Esophagus squamous epithelium (tissue), 5 donors: ENCODE measurements around the gene TCF21. TPM values are rescaled to one million over a fixed set of nuclear protein-coding genes. Genes with fewer than 3 reads are reported as not detected.
"Not testable (repeated sequence)": the region's sequence is repeated elsewhere in the genome, so short reads cannot be mapped to it uniquely, and the experiment has no call there.

Experiments
- DNase-seq: peaks from one replicate; lab custom pipeline; 2025; lab: John Stamatoyannopoulos, UW
- H3K27ac ChIP-seq, 4 donors: fragments of 200-600 bp; sonication (generic); one replicate each; pipeline ENCODE4 v1.5.1; 2016 to 2019; ENCODE audit warnings: mild to moderate bottlenecking in 1 of 4
- H3K27me3 ChIP-seq, 4 donors: fragments of 200-600 bp; sonication (generic); 1 replicate in 3 of 4; 2 replicates in 1 of 4; pipeline versions ENCODE4 v1.5.1 to v1.6.0; 2017 to 2021; ENCODE audit warnings: antibody characterized with exemption in 1 of 4
- H3K36me3 ChIP-seq, 3 donors: fragments of 200-600 bp; sonication (generic); one replicate each; pipeline ENCODE4 v1.5.1; 2016 to 2019
- H3K4me1 ChIP-seq, 3 donors: fragments of 200-600 bp; sonication (generic); one replicate each; pipeline ENCODE4 v1.5.1; 2017 to 2019
- H3K4me3 ChIP-seq, 4 donors: fragments of 200-600 bp; sonication (generic); 1 replicate in 3 of 4; 2 replicates in 1 of 4; pipeline ENCODE4 v1.5.1; 2016 to 2019; ENCODE audit warnings: mild to moderate bottlenecking in 2 of 4, moderate library complexity in 1 of 4
- H3K9me3 ChIP-seq, 3 donors: fragments of 200-600 bp; sonication (generic); one replicate each; pipeline ENCODE4 v1.5.1; 2016 to 2019
- POLR2A ChIP-seq, 4 donors: fragments of 450-650 bp; IDR thresholded peaks; one replicate each; pipeline ENCODE4 v1.6.1; 2017; ENCODE audit warnings: antibody characterized with exemption in 4 of 4, mild to moderate bottlenecking in 4 of 4, moderate library complexity in 3 of 4
- WGBS, 2 donors: methylation state at CpG; one replicate each; pipeline ENCODE4 v1.1.5; 2018; 5-methylcytosine and 5-hydroxymethylcytosine counted together
- intact Hi-C: fragments of 100-400 bp; cut with DNase I; formaldehyde crosslinking; loops from one replicate; pipeline ENCODE4 v1.15.0; 2022
- total RNA-seq, 4 donors: library from RNA; depleted of rRNA; stranded (reverse); fragments of >200 nt; gene quantifications; one replicate each; pipeline ENCODE4 v1.1.0, GENCODE V29; 2016
- TF ChIP-seq, protein P1 (sequence below), 6 experiments: fragments of 450-650 bp in 4 of 6; fragments of 200-600 bp in 2 of 6; sonication (generic) in 2 of 6; IDR thresholded peaks; one replicate each; pipeline ENCODE4 v1.5.1; 2016 to 2019; ENCODE audit warnings: antibody characterized with exemption in 6 of 6, mild to moderate bottlenecking in 4 of 6, moderate library complexity in 4 of 6
- donor health status: DM: yes; HTN: yes; CAD: no.

Gene TCF21
- total RNA-seq, 4 donors from 2014 or later, result 0.61 to 21.0 (median 4.1) TPM

DNA sequence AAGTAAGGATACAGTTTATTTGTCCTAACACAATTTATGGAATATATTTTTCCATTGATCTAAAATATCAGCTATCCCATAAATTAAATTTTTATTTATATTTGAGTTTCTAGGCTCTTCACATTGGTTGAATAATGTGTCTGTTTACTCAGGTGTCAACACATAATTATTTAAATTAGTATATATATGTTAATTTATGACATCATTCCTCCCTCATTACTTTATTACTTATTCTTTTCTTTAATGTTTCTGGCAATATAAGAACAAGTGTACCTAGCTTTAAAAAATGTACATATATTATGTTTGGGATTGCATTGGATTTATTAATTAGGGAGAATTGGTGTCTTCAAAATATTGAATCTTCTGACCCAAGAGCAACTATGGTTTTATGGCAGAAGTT lies 31.2 kb upstream of the TCF21 start:
- no peak overlapping the region for H3K27ac ChIP-seq
- H3K9me3 ChIP-seq, result peaks cover 0 to 11% (median 8%) of the 10 kb centered on the region in 3 donors
- H3K27me3 ChIP-seq, result peaks cover 0 to 44% (median 9%) of the 10 kb centered on the region in 4 donors
- intact Hi-C loops, result no loop called here
- TF ChIP-seq POLR2A (IDR thresholded peaks at IDR 0.05), result no peak
- TF ChIP-seq, protein P1, sequence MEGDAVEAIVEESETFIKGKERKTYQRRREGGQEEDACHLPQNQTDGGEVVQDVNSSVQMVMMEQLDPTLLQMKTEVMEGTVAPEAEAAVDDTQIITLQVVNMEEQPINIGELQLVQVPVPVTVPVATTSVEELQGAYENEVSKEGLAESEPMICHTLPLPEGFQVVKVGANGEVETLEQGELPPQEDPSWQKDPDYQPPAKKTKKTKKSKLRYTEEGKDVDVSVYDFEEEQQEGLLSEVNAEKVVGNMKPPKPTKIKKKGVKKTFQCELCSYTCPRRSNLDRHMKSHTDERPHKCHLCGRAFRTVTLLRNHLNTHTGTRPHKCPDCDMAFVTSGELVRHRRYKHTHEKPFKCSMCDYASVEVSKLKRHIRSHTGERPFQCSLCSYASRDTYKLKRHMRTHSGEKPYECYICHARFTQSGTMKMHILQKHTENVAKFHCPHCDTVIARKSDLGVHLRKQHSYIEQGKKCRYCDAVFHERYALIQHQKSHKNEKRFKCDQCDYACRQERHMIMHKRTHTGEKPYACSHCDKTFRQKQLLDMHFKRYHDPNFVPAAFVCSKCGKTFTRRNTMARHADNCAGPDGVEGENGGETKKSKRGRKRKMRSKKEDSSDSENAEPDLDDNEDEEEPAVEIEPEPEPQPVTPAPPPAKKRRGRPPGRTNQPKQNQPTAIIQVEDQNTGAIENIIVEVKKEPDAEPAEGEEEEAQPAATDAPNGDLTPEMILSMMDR (IDR thresholded peaks at IDR 0.05), result no peak
- H3K36me3 ChIP-seq, result no peaks in the 10 kb centered on the region
- no peak for DNase-seq
- H3K4me1 ChIP-seq, result peaks cover 0 to 9% (median 0%) of the 10 kb centered on the region in 3 donors
- H3K4me3 ChIP-seq, result no peak overlapping the region

DNA sequence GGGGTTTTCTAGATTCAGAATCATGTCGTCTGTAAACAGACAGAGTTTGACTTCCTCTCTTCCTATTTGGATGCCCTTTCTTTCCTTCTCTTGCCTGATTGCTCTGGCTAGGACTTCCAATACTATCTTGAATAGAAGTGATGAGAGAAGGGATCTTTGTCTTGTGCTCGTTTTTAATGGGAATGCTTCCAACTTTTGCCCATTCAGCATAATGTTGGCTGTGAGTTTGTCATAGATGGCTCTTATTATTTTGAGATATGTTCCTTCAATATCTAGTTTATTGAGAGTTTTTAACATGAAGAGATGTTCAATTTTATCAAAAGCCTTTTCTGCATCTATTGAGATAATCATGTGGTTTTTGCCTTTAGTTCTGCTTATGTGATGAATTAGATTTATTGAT lies 27.6 kb upstream of the TCF21 start:
- H3K4me3 ChIP-seq, H3K4me1 ChIP-seq, H3K27me3 ChIP-seq, DNase-seq, intact Hi-C loops, H3K27ac ChIP-seq, H3K36me3 ChIP-seq: not testable (repeated sequence)
- peaks cover 0 to 19% (median 17%) of the 10 kb centered on the region in 3 donors for H3K9me3 ChIP-seq
- 55 to 59% methylated on average over 2 of the region's 2 CpGs for WGBS, 2 donors

DNA sequence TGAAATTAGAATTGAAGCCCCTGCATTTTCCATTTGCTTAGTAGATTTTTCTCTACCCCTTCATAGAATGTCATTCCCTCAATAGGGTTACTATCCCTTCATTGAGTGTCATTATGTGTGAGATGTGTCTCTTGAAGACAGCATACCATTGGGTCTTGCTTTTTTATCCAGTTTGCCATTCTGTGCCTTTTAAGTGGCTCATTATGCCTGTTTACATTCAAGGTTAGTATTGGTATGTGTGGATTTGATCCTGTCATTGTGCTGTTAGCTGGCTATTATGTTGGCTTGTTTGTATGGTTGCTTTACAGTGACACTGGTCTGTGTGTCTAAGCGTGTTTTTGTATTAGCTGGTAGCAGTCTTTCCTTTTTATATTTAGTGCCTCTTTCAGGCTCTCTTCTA lies 25.7 kb upstream of the TCF21 start:
- H3K27me3 ChIP-seq, result no peaks in the 10 kb centered on the region
- 64 to 80% methylated on average over 1 of the region's 1 CpG for WGBS, 2 donors
- H3K27ac ChIP-seq, result no peak overlapping the region
- no peaks in the 10 kb centered on the region for H3K4me1 ChIP-seq
- no peaks in the 10 kb centered on the region for H3K36me3 ChIP-seq
- DNase-seq, result no peak
- intact Hi-C loops, result no loop called here
- TF ChIP-seq POLR2A (IDR thresholded peaks at IDR 0.05), result no peak
- TF ChIP-seq, protein P1 (IDR thresholded peaks at IDR 0.05), result no peak
- H3K9me3 ChIP-seq, result peaks cover 0 to 19% (median 17%) of the 10 kb centered on the region in 3 donors
- no peak overlapping the region for H3K4me3 ChIP-seq

DNA sequence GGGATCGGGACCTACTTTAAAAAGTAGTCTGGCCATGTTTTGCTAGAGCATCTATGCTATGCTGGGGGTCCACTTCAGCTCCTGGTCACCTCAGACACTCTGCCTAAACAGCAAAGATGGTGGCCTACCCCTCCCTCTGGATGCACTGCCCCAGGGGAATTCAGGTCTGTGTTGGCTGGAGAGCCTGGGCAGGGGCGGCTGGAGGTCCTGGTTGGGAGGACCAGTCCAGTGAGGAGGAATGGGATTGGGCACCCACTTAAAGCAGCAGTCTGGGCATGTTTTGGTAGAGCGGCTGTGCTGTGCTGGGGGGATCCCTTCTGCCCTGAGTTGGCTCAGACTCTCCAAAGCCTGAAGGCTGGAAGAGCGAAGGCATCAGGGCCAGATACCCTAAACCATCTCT lies 23.2 kb upstream of the TCF21 start:
- peaks cover 0 to 17% (median 15%) of the 10 kb centered on the region in 3 donors for H3K9me3 ChIP-seq
- no peak overlapping the region for H3K27ac ChIP-seq
- H3K4me1 ChIP-seq, result no peaks in the 10 kb centered on the region
- H3K36me3 ChIP-seq, result no peaks in the 10 kb centered on the region
- no peak overlapping the region for H3K4me3 ChIP-seq
- whole genome bisulfite sequencing, 2 donors, result 89 to 100% methylated on average over 1 to 3 of the region's 4 CpGs
- no peak for DNase-seq
- H3K27me3 ChIP-seq, result no peaks in the 10 kb centered on the region
- intact Hi-C loops, result no loop called here
- TF ChIP-seq, protein P1 (IDR thresholded peaks at IDR 0.05), result no peak
- no peak for TF ChIP-seq POLR2A (IDR thresholded peaks at IDR 0.05)

DNA sequence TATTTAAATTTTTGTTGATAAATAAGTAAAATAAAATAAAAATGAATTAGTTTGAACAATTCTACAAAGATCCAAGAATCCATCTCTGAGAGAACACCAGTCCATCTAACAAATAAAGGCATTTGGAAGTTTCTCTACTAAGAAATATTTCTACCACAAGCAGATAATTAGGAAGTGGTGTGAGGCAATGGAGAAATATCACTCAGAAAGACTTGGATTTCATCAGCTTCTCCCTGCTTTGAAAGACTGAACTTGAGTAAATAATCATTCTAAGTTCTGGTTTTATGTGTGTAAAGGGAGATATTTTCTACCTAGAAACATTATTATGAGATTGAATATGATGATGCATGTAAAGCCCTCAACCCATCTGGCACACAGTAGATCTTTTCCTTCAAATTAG lies 17.8 kb upstream of the TCF21 start:
- H3K27me3 ChIP-seq, result no peaks in the 10 kb centered on the region
- no peak for DNase-seq
- no peaks in the 10 kb centered on the region for H3K9me3 ChIP-seq
- TF ChIP-seq, protein P1 (IDR thresholded peaks at IDR 0.05), result no peak
- no peak for TF ChIP-seq POLR2A (IDR thresholded peaks at IDR 0.05)
- no peak overlapping the region for H3K4me3 ChIP-seq
- H3K4me1 ChIP-seq, result no peaks in the 10 kb centered on the region
- H3K27ac ChIP-seq, result no peak overlapping the region
- intact Hi-C loops, result no loop called here
- H3K36me3 ChIP-seq, result no peaks in the 10 kb centered on the region

DNA sequence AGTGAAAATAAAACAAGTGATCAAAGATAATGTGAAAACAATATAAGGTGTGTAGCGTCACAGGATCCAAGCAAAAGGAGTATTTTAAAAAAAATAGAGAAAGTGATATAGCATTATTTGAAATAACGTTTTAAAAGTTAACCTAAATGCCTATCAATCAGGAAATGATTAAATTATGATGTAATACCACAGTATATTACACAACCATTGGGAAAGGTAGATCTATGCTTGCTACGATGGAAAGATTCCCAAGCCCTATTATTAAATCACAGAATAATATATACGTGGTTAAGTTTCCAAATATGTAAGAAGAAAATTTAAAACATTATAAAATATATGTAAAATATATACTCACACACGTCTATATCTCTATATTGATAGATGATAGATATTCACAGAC lies 15.4 kb upstream of the TCF21 start:
- Histone ChIP-seq H3K4me1 (no peaks in the 10 kb centered on the region), H3K27me3 (no peaks in the 10 kb centered on the region), H3K4me3 (no peak overlapping the region), H3K9me3 (no peaks in the 10 kb centered on the region), H3K36me3 (no peaks in the 10 kb centered on the region), H3K27ac (no peak overlapping the region)
- intact Hi-C loops, result no loop called here
- TF ChIP-seq POLR2A (IDR thresholded peaks at IDR 0.05), result no peak
- TF ChIP-seq, protein P1 (IDR thresholded peaks at IDR 0.05), result no peak
- WGBS, 2 donors, result 63 to 65% methylated on average over 5 of the region's 5 CpGs
- DNase-seq, result no peak
